GM12875 (cell line): ENCODE results near the gene FGF11.

Experiments used
- H3K4me3 ChIP-seq: one replicate; pipeline ENCODE4 v1.5.1; 2011; ENCODE audit warnings: low read depth, low read length, control low read depth
- CTCF ChIP-seq: IDR thresholded peaks from 2 replicates; pipeline ENCODE4 v1.5.1; 2011; ENCODE audit warnings: low read depth, mild to moderate bottlenecking, control low read depth, inconsistent platforms, low read length, moderate library complexity, borderline replicate concordance; ENCODE audit not compliant: insufficient read depth

The FGF11 gene

DNA sequence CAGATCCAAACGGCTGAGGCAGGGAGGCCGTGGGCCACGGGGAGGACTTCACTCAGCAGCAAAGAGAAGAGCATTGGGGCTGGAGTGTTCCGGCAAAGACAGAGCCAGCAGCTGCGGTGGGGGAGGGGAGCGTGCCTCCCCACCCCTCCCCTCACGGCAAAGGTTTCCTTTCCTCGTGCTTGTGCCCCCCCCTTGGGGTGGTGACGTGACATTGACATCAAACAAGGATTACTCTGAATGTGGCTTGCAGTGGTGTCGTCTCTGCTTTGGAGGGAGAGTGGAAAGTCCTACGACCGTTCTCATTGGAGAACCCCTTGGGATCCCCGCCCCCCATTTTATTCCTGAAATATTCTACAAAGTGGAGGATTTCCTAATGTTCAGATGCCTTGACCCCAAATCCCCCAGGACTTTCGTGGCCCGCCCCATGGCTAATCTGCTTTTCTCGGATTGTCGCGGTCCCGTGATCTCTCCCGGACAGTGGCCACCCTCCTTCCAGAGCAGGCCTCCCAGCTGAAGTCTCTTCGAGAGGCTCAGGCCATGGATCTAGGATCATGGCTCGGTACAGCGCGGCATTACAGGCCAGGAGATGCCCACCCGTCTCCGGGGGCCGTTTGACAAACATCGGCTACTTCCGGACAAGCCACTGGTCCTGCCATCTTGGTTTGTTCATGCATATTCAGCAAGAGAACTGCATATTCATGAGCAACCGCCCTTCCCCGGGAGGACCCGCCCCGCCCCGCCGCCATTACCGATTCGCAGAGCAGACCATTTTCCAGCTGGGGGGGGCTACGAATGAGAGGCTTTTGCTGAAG, 44.1 kb downstream of the FGF11 start:
- peak overlapping the region; percentile 74 for H3K4me3 ChIP-seq
- TF ChIP-seq CTCF, result no peak

- H3K4me3 ChIP-seq, result peak within 1 kb of the TSS; percentile 74
- no peak for TF ChIP-seq CTCF
Measured at GRCh38 chr17:7484067-7484918, 45.0 kb downstream of the FGF11 start, which contains the start of gene POLR2A. TSS of gene POLR2A (plus strand) at chr17:7484366.

DNA sequence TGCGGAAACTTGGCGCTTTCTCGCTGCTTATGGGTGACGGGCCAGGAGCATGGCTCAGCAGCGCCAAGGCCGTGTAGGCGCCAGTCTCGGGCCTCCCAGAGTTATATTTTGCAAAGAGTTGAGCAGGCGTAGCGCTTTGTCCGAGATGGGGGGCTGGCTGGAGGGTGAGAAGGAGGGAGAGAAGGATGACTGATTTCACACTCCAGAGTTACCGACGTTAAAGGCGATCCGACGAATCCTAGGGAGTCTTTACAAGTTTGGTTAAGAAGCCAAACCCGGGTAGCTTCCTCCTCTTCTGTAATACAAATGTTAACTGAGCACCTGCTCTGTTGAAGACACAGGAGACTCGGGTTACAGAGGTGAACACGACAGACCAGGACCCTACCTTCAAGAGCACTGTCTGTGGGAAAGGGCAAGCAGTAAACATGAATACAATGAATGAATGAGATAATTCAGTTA, 45.6 kb downstream of the FGF11 start:
- 0 out of 2 replicates have a peak, but pooled peaks have one; percentile 22 for TF ChIP-seq CTCF
- peak overlapping the region; percentile 74 for H3K4me3 ChIP-seq

GRCh38 chr17:7486181-7486580, 46.9 kb downstream of the FGF11 start:
- no peak for TF ChIP-seq CTCF
- peak overlapping the region; percentile 33 for H3K4me3 ChIP-seq

DNA sequence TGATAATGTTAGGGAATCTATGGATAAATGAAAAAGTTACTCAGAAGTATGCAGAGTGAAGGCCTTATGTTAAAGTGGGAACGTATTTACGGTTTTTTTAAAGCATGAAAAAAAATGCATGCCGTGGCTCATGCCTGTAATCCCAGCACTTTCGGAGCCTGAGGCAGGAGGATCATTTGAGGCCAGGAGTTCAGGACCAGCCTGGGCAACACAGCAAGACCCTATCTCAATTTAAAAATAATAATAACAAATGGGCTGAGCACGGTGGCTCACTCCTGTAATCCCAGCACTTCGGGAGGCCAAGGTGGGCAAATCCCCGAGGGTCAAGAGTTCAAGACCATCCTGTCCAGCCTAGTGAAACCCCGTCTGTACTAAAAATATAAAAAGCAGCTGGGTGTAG, 50.8 kb downstream of the FGF11 start:
- H3K4me3 ChIP-seq, result no peak overlapping the region
- no peak for TF ChIP-seq CTCF

GRCh38 chr17:7491583-7491982, 52.3 kb downstream of the FGF11 start:
- TF ChIP-seq CTCF, result no peak
- H3K4me3 ChIP-seq, result no peak overlapping the region

GRCh38 chr17:7493941-7494340, 54.6 kb downstream of the FGF11 start:
- no peak for TF ChIP-seq CTCF
- H3K4me3 ChIP-seq, result no peak overlapping the region
